ENCODE measurements around the gene LINC00237.

- TF ChIP-seq CTCF (IDR thresholded peaks at IDR 0.05; ENCODE audit: low read depth, low read length, poor library complexity, severe bottlenecking): peak; percentile 95
- TF ChIP-seq EZH2phosphoT487 (IDR thresholded peaks at IDR 0.05; ENCODE audit: borderline replicate concordance, low read length): no peak
Measured at GRCh38 chr20:21048841-21049273, 57.3 kb downstream of the LINC00237 start.
